ENCODE results near the gene LPCAT4.

DNA sequence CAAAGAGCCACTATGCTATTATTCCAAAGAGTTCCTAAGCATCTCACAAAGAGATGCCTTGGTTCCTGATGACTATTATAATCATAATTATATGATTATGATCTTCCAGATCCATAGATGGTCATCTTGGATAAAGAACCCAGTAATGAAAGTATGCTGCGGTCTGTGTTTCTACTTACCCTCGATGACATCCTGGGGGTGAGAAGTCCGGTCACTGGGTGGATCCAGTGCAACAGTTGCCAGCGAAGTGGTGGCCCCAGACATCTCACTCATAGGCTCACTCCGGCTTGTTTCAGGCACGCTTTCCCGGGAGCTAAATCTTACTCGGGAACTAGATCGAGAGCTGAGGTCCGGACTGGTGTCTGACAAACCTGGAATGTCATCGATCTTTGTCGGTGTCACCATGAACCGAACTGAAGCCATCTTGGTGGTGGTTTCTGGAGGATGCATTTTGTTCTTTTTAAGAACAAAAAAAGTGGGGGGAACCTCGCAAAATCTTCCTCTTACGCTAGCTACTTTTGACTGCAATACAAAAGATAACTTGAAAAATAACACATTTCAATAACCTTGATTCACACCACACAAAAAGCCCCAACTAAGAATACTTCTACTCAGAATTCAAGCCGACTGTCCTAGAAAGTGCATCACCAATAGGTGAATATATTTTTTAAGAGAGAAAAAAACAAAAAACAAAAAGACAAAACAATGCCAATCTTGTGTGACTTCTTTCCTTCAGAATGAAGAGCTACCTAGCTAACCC, 30.6 kb downstream of the LPCAT4 start:
- TF ChIP-seq FOXM1 (IDR thresholded peaks at IDR 0.05; ENCODE audit: borderline replicate concordance, low read depth): no peak
- TF ChIP-seq TAF1 (IDR thresholded peaks at IDR 0.05; ENCODE audit: low read depth): no peak
- TF ChIP-seq ZBTB7A (IDR thresholded peaks at IDR 0.05; ENCODE audit: low read depth): no peak
- TF ChIP-seq CREB1 (IDR thresholded peaks at IDR 0.05; ENCODE audit: low read depth): no peak
- TF ChIP-seq, protein P1, sequence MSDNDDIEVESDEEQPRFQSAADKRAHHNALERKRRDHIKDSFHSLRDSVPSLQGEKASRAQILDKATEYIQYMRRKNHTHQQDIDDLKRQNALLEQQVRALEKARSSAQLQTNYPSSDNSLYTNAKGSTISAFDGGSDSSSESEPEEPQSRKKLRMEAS (IDR thresholded peaks at IDR 0.05): no peak
- no peak for TF ChIP-seq EP300 (IDR thresholded peaks at IDR 0.05; ENCODE audit: borderline replicate concordance)
- no peak for TF ChIP-seq RAD21 (IDR thresholded peaks at IDR 0.05; ENCODE audit: low read depth)
- no peak for TF ChIP-seq CEBPB (IDR thresholded peaks at IDR 0.05)
- TF ChIP-seq TEAD4 (IDR thresholded peaks at IDR 0.05): no peak
